GM10248 (cell line): ENCODE results near the gene GHRH.

Experiments used
- CTCF ChIA-PET: fragments of 300-600 bp; sonication (Branson Sonifier 250); formaldehyde crosslinking; extraction: SDS; loops from one replicate; lab custom pipeline; 2021; ENCODE audit warnings: antibody characterized with exemption; lab: Yijun Ruan, JAX
- POLR2A ChIA-PET: fragments of 350-650 bp; sonication (Branson Sonifier 250); formaldehyde crosslinking; extraction: SDS; loops from one replicate; lab custom pipeline; 2020; ENCODE audit warnings: antibody characterized with exemption; lab: Yijun Ruan, JAX
- DNase-seq: peaks from one replicate; pipeline ENCODE4 v3.0.0; 2012; ENCODE audit errors: extremely low spot score
- CTCF ChIP-seq: IDR thresholded peaks from 2 replicates; pipeline ENCODE4 v1.5.1; 2012; ENCODE audit warnings: mild to moderate bottlenecking, low read depth; ENCODE audit errors: extremely low read depth, missing control alignments, control extremely low read depth

Gene GHRH

GRCh38 chr20:37259865-37260264 lies 1.7 kb downstream of the GHRH start:
- DNase-seq = no peak
- TF ChIP-seq CTCF = no peak
- ChIA-PET CTCF (interaction anchor here (0.7 to 3.0 kb wide), 3 partner anchors 9 to 275 kb away, joined by 3 to 26 read pairs (median 4); no protein-coding TSS in a partner anchor), POLR2A (no interaction called here)

GRCh38 chr20:37259031-37259430 lies 2.6 kb downstream of the GHRH start:
- ChIA-PET POLR2A (no interaction called here), CTCF (interaction anchor here (0.7 to 3.0 kb wide), 3 partner anchors 10 to 126 kb away, joined by 3 to 26 read pairs (median 3); no protein-coding TSS in a partner anchor)
- DNase-seq = no peak
- no peak for TF ChIP-seq CTCF

GRCh38 chr20:37257988-37258387 lies 3.6 kb downstream of the GHRH start:
- no peak for DNase-seq
- TF ChIP-seq CTCF = no peak
- ChIA-PET POLR2A (no interaction called here), CTCF (interaction anchor here (3.0 kb wide), 1 partner anchor 11 kb away, joined by 26 read pairs; no protein-coding TSS in a partner anchor)

- POLR2A ChIA-PET = no interaction called here
- DNase-seq = no peak
- TF ChIP-seq CTCF = no peak
- CTCF ChIA-PET = interaction anchor here (1.3 to 2.2 kb wide), 2 partner anchors 12 to 13 kb away, joined by 3 to 9 read pairs; no protein-coding TSS in a partner anchor
Measured at GRCh38 chr20:37257530-37257929, 4.1 kb downstream of the GHRH start.

- ChIA-PET POLR2A (no interaction called here), CTCF (interaction anchor here (1.1 to 2.2 kb wide), 3 partner anchors 11 to 279 kb away, joined by 3 to 9 read pairs (median 3); no protein-coding TSS in a partner anchor)
- no peak for TF ChIP-seq CTCF
- DNase-seq = no peak
Measured at GRCh38 chr20:37256286-37256685, 5.3 kb downstream of the GHRH start.

- ChIA-PET CTCF (no interaction called here), POLR2A (no interaction called here)
- no peak for DNase-seq
- no peak for TF ChIP-seq CTCF
Measured at GRCh38 chr20:37254114-37254878, 7.3 kb downstream of the GHRH start.
